ENCODE measurements around the gene DNAJB7.

DNAJB7 gene

DNA sequence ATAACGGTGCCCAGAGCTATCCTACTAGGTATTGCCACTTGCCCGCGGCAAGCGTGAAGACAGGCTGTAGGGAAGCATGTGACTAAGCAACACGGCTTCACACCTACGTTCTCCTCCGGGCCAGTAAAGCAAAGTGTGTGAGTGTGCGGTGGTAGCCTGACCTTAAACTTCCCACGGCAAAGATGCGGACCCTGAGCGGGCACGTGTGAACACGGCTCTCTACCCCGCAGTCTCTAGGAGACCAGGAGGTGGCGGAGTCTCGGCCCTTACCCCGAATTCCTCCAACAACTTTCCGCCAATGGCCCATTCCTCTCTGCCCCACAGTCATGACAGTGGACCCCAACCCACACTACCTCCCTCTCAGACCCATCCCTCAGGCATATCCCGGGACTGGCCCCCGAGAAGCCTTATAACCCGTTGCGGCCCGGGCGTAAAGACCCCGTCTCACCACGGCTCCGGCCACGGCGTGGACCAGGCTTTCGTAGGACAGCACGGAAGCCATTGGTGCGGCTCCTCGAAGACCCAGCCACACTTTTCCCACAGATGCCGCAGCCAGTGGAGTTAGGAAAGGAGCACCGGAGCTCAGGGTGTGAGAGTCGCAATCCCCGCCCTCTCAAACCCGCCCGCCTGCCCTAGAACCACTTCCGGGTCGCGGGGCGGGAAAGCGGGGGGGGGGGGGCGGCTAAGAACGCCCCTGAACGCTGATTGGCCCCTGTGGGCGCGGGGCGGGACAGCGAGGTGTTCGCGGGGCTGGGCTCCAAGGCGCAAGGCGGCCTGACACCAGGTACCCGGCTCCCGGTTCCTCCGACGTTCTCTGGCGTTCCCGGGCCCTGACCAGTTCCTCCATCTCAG is 42.9 kb downstream of the DNAJB7 start, which contains the start of gene SLC25A17:
Gene SLC25A17, minus strand, starts transcription at position 600 of the 852 bp plus-strand sequence. Its CDS starts 98 bp downstream, at position 502.
- H3K27me3 Mint-ChIP-seq (ENCODE audit: low read depth): no peaks in the 10 kb centered on the region
- peaks cover 26% of the 10 kb centered on the region for H3K4me1 Mint-ChIP-seq
- peak within 1 kb of the TSS; percentile 84 to 96 (median 95) for H3K27ac Mint-ChIP-seq
- TF ChIP-seq CTCF (IDR thresholded peaks at IDR 0.05; ENCODE audit: unreplicated experiment in 3 of 3): peak; percentile 28 to 43 (median 31)
- no peaks in the 10 kb centered on the region for H3K9me3 Mint-ChIP-seq
- peaks cover 26% of the 10 kb centered on the region for H3K36me3 Mint-ChIP-seq (ENCODE audit: low read depth)
- peak within 1 kb of the TSS; percentile 91 to 99 (median 92) for H3K4me3 Mint-ChIP-seq

DNA sequence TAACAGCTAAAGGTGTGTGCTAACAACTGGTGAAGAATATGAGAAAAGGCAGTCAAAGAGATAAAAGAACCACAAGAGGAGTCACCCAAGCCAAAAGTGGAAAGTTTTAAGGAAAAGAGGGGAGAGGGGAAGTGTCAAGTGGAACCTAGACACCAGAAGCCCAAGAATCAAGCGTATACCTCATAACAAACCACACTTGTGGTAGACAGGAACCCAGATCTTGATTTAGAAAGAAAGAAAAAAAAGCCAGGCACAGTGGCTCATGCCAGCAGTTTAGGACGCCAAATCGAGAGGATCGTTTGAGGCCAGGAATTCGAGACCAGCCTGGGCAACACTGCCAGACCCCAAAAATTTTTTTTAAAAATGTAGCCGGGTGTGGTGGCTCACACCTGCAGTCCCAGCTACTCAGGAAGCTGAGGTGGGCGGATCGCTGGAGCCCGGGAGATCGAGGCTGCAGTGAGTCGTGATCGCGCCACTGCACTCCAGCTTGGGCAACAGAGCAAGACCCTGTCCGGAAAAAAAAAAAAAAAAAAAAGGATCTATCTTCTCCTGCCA is 43.6 kb downstream of the DNAJB7 start:
- Mint-ChIP-seq H3K9me3 (no peaks in the 10 kb centered on the region), H3K4me3 (peak overlapping the region; percentile 91 to 99 (median 92)), H3K36me3 (ENCODE audit: low read depth) (peaks cover 20% of the 10 kb centered on the region), H3K4me1 (peaks cover 27% of the 10 kb centered on the region), H3K27me3 (ENCODE audit: low read depth) (no peaks in the 10 kb centered on the region), H3K27ac (peak overlapping the region; percentile 84 to 96 (median 95))
- no peak for TF ChIP-seq CTCF (IDR thresholded peaks at IDR 0.05; ENCODE audit: unreplicated experiment in 3 of 3)

- H3K9me3 Mint-ChIP-seq: no peaks in the 10 kb centered on the region
- H3K36me3 Mint-ChIP-seq (ENCODE audit: low read depth): peaks cover 16% of the 10 kb centered on the region
- H3K27ac Mint-ChIP-seq: peak overlapping the region; percentile 17 to 39 (median 24)
- H3K27me3 Mint-ChIP-seq (ENCODE audit: low read depth): no peaks in the 10 kb centered on the region
- TF ChIP-seq CTCF (IDR thresholded peaks at IDR 0.05; ENCODE audit: unreplicated experiment in 3 of 3): no peak
- H3K4me1 Mint-ChIP-seq: peaks cover 27% of the 10 kb centered on the region
- H3K4me3 Mint-ChIP-seq: peak overlapping the region; percentile 91 to 99 (median 92)
Measured at GRCh38 chr22:40817737-40818136, 44.2 kb downstream of the DNAJB7 start.

DNA sequence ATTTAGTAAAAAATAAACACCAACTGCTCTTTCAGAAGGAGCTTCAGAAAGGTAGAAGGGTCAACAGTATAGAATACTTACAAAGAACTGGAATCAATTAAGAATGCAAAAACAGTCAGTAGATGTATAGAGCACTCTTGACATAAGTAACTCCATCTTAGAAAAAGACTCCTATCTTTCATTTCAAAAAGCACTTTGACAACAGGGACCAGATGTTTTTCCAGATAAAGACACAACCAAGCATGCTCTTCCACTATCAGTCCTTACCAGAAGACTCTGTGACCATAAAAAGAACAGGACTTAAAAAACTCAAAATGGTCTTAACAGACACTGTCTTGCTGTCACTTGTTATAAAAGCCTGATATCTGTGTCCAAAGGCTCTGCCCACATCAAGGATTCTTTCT is 48.0 kb downstream of the DNAJB7 start:
- Mint-ChIP-seq H3K9me3 (no peaks in the 10 kb centered on the region), H3K4me3 (no peak overlapping the region), H3K27me3 (ENCODE audit: low read depth) (no peaks in the 10 kb centered on the region), H3K27ac (no peak overlapping the region), H3K4me1 (peaks cover 30% of the 10 kb centered on the region), H3K36me3 (ENCODE audit: low read depth) (peaks cover 18% of the 10 kb centered on the region)
- TF ChIP-seq CTCF (IDR thresholded peaks at IDR 0.05; ENCODE audit: unreplicated experiment in 3 of 3): no peak
